Measurements from ENCODE around the gene MAP7.
"Not testable (repeated sequence)": the region's sequence is repeated elsewhere in the genome, so short reads cannot be mapped to it uniquely, and the experiment has no call there.

GRCh38 chr6:136431306-136431705 is 118.9 kb downstream of the MAP7 start:
- TF ChIP-seq EP300 (IDR thresholded peaks at IDR 0.05; ENCODE audit: low read depth); CTCF (IDR thresholded peaks at IDR 0.05); POLR2A (IDR thresholded peaks at IDR 0.05); POLR2AphosphoS5 (IDR thresholded peaks at IDR 0.05): not testable (repeated sequence)

All from transverse colon (tissue), 4 donors.